ENCODE measurements around the gene CDY1.
"Not testable (repeated sequence)": the region's sequence is repeated elsewhere in the genome, so short reads cannot be mapped to it uniquely, and the experiment has no call there.

CDY1 gene

GRCh38 chrY:25621817-25622216 lies at the start of gene CDY1:
CDY1 (plus strand) TSS chrY:25622117; CDS start chrY:25622443, 326 bp downstream.
- H3K4me1 ChIP-seq; DNase-seq; H3K4me3 ChIP-seq; intact Hi-C loops (cut with DNase I; ENCODE audit: low total_unique reads); H3K27ac ChIP-seq; H3K27me3 ChIP-seq; H3K9me3 ChIP-seq; H3K36me3 ChIP-seq: not testable (repeated sequence)

- H3K4me1 ChIP-seq; H3K27me3 ChIP-seq; H3K9me3 ChIP-seq; H3K36me3 ChIP-seq; H3K4me3 ChIP-seq; intact Hi-C loops (cut with DNase I; ENCODE audit: low total_unique reads); DNase-seq; H3K27ac ChIP-seq: not testable (repeated sequence)
These were observed 28.6 kb upstream of the CDY1 start for GRCh38 chrY:25593336-25593735.

GRCh38 chrY:25620209-25620608 lies 1.7 kb upstream of the CDY1 start:
- DNase-seq; H3K27ac ChIP-seq; H3K36me3 ChIP-seq; H3K4me1 ChIP-seq; H3K27me3 ChIP-seq; H3K4me3 ChIP-seq; intact Hi-C loops (cut with DNase I; ENCODE audit: low total_unique reads); H3K9me3 ChIP-seq: not testable (repeated sequence)

GRCh38 chrY:25626524-25626923 lies 4.6 kb downstream of the CDY1 start:
- H3K27me3 ChIP-seq; intact Hi-C loops (cut with DNase I; ENCODE audit: low total_unique reads): not testable (repeated sequence)

GRCh38 chrY:25630383-25631112 lies 8.6 kb downstream of the CDY1 start:
- H3K4me1 ChIP-seq; H3K9me3 ChIP-seq; DNase-seq; H3K36me3 ChIP-seq; intact Hi-C loops (cut with DNase I; ENCODE audit: low total_unique reads); H3K27ac ChIP-seq; H3K27me3 ChIP-seq; H3K4me3 ChIP-seq: not testable (repeated sequence)

More at GRCh38 chrY:25626524-25626923, 4.6 kb downstream of the CDY1 start:
- H3K4me3 ChIP-seq, DNase-seq, H3K36me3 ChIP-seq, H3K27ac ChIP-seq, H3K4me1 ChIP-seq, H3K9me3 ChIP-seq: not testable (repeated sequence)

- H3K4me1 ChIP-seq; intact Hi-C loops (cut with DNase I; ENCODE audit: low total_unique reads); H3K4me3 ChIP-seq; H3K9me3 ChIP-seq; H3K27me3 ChIP-seq; DNase-seq; H3K36me3 ChIP-seq; H3K27ac ChIP-seq: not testable (repeated sequence)
These were observed 17.9 kb downstream of the CDY1 start for GRCh38 chrY:25639852-25640251.

- H3K4me3 ChIP-seq; H3K4me1 ChIP-seq; H3K27me3 ChIP-seq; H3K36me3 ChIP-seq; intact Hi-C loops (cut with DNase I; ENCODE audit: low total_unique reads); H3K9me3 ChIP-seq; H3K27ac ChIP-seq; DNase-seq: not testable (repeated sequence)
These were observed 21.4 kb downstream of the CDY1 start for GRCh38 chrY:25643024-25643915.
